IPS-18a (cell line): ENCODE results near the gene BMPER.

Experiments used
- H3K27ac ChIP-seq: one replicate; pipeline ENCODE4 v1.5.1; 2013; ENCODE audit warnings: low read length
- H3K27me3 ChIP-seq: one replicate; pipeline ENCODE4 v1.6.1; 2013; ENCODE audit warnings: mild to moderate bottlenecking, low read length; ENCODE audit not compliant: control insufficient read depth, insufficient read depth
- H3K36me3 ChIP-seq: one replicate; pipeline ENCODE4 v1.6.1; 2013; ENCODE audit warnings: low read depth, low read length; ENCODE audit not compliant: control insufficient read depth
- H3K4me1 ChIP-seq: one replicate; pipeline ENCODE4 v1.6.1; 2013; ENCODE audit warnings: low read depth, low read length; ENCODE audit not compliant: control insufficient read depth
- H3K4me3 ChIP-seq: one replicate; pipeline ENCODE4 v1.5.1; 2013; ENCODE audit warnings: low read length
- H3K9ac ChIP-seq: one replicate; pipeline ENCODE4 v1.6.1; 2013; ENCODE audit warnings: mild to moderate bottlenecking, low read length, moderate library complexity
- H3K9me3 ChIP-seq: one replicate; pipeline ENCODE4 v1.6.1; 2013; ENCODE audit warnings: low read depth, low read length; ENCODE audit not compliant: control insufficient read depth

The BMPER gene

GRCh38 chr7:33880787-33881186 is 24.6 kb upstream of the BMPER start:
- H3K27me3 ChIP-seq: no peaks in the 10 kb centered on the region
- H3K27ac ChIP-seq: no peak overlapping the region
- H3K9ac ChIP-seq: no peak overlapping the region
- H3K36me3 ChIP-seq: no peaks in the 10 kb centered on the region
- H3K4me3 ChIP-seq: no peak overlapping the region
- no peaks in the 10 kb centered on the region for H3K4me1 ChIP-seq
- no peaks in the 10 kb centered on the region for H3K9me3 ChIP-seq

GRCh38 chr7:33881316-33881715 is 24.0 kb upstream of the BMPER start:
- H3K27ac ChIP-seq: no peak overlapping the region
- no peaks in the 10 kb centered on the region for H3K36me3 ChIP-seq
- H3K9ac ChIP-seq: no peak overlapping the region
- H3K27me3 ChIP-seq: no peaks in the 10 kb centered on the region
- no peak overlapping the region for H3K4me3 ChIP-seq
- no peaks in the 10 kb centered on the region for H3K4me1 ChIP-seq
- H3K9me3 ChIP-seq: no peaks in the 10 kb centered on the region

- Histone ChIP-seq H3K4me3 (no peak overlapping the region), H3K36me3 (no peaks in the 10 kb centered on the region), H3K9me3 (no peaks in the 10 kb centered on the region), H3K4me1 (no peaks in the 10 kb centered on the region), H3K27me3 (no peaks in the 10 kb centered on the region), H3K9ac (no peak overlapping the region), H3K27ac (no peak overlapping the region)
These were observed 23.1 kb upstream of the BMPER start for GRCh38 chr7:33882040-33882837.

GRCh38 chr7:33882950-33883670 is 22.2 kb upstream of the BMPER start:
- no peak overlapping the region for H3K4me3 ChIP-seq
- H3K36me3 ChIP-seq: no peaks in the 10 kb centered on the region
- H3K27ac ChIP-seq: no peak overlapping the region
- H3K9me3 ChIP-seq: no peaks in the 10 kb centered on the region
- no peak overlapping the region for H3K9ac ChIP-seq
- H3K4me1 ChIP-seq: no peaks in the 10 kb centered on the region
- no peaks in the 10 kb centered on the region for H3K27me3 ChIP-seq

GRCh38 chr7:33883671-33883965 is 21.7 kb upstream of the BMPER start:
- H3K27ac ChIP-seq: no peak overlapping the region
- no peaks in the 10 kb centered on the region for H3K27me3 ChIP-seq
- no peaks in the 10 kb centered on the region for H3K36me3 ChIP-seq
- no peak overlapping the region for H3K4me3 ChIP-seq
- no peaks in the 10 kb centered on the region for H3K4me1 ChIP-seq
- no peak overlapping the region for H3K9ac ChIP-seq
- H3K9me3 ChIP-seq: no peaks in the 10 kb centered on the region

- Histone ChIP-seq H3K4me1 (no peaks in the 10 kb centered on the region), H3K27me3 (no peaks in the 10 kb centered on the region), H3K9me3 (no peaks in the 10 kb centered on the region), H3K36me3 (no peaks in the 10 kb centered on the region), H3K4me3 (no peak overlapping the region), H3K9ac (no peak overlapping the region), H3K27ac (no peak overlapping the region)
These were observed 19.8 kb upstream of the BMPER start for GRCh38 chr7:33885290-33886148.

- Histone ChIP-seq H3K36me3 (no peaks in the 10 kb centered on the region), H3K27ac (no peak overlapping the region), H3K9me3 (no peaks in the 10 kb centered on the region), H3K9ac (no peak overlapping the region), H3K4me3 (no peak overlapping the region), H3K4me1 (no peaks in the 10 kb centered on the region), H3K27me3 (no peaks in the 10 kb centered on the region)
These were observed 19.2 kb upstream of the BMPER start for GRCh38 chr7:33886149-33886623.

GRCh38 chr7:33887266-33887975 is 17.9 kb upstream of the BMPER start:
- H3K36me3 ChIP-seq: no peaks in the 10 kb centered on the region
- no peaks in the 10 kb centered on the region for H3K9me3 ChIP-seq
- H3K9ac ChIP-seq: no peak overlapping the region
- H3K27me3 ChIP-seq: no peaks in the 10 kb centered on the region
- H3K27ac ChIP-seq: no peak overlapping the region
- no peaks in the 10 kb centered on the region for H3K4me1 ChIP-seq
- no peak overlapping the region for H3K4me3 ChIP-seq

GRCh38 chr7:33888166-33888565 is 17.2 kb upstream of the BMPER start:
- Histone ChIP-seq H3K27me3 (no peaks in the 10 kb centered on the region), H3K4me1 (no peaks in the 10 kb centered on the region), H3K27ac (no peak overlapping the region), H3K9me3 (no peaks in the 10 kb centered on the region), H3K36me3 (no peaks in the 10 kb centered on the region), H3K9ac (no peak overlapping the region), H3K4me3 (no peak overlapping the region)

GRCh38 chr7:33892945-33893344 is 12.4 kb upstream of the BMPER start:
- peaks cover 8% of the 10 kb centered on the region for H3K4me1 ChIP-seq
- no peak overlapping the region for H3K4me3 ChIP-seq
- H3K9ac ChIP-seq: no peak overlapping the region
- H3K9me3 ChIP-seq: no peaks in the 10 kb centered on the region
- H3K36me3 ChIP-seq: no peaks in the 10 kb centered on the region
- no peaks in the 10 kb centered on the region for H3K27me3 ChIP-seq
- H3K27ac ChIP-seq: no peak overlapping the region

- H3K27me3 ChIP-seq: no peaks in the 10 kb centered on the region
- no peak overlapping the region for H3K9ac ChIP-seq
- H3K9me3 ChIP-seq: no peaks in the 10 kb centered on the region
- H3K4me3 ChIP-seq: no peak overlapping the region
- no peak overlapping the region for H3K27ac ChIP-seq
- H3K4me1 ChIP-seq: peaks cover 9% of the 10 kb centered on the region
- H3K36me3 ChIP-seq: no peaks in the 10 kb centered on the region
These were observed 12.0 kb upstream of the BMPER start for GRCh38 chr7:33893377-33893776.
